Stimulated activated CD4-positive, alpha-beta T cell treated with anti-CD3 and anti-CD28 coated beads, Interleukin-4, amount 100 ng/mL, for 24 hours (primary cell): ENCODE results near the gene CDV3.

Source experiments
- DNase-seq: peaks from one replicate; pipeline ENCODE4 v3.0.0-alpha.2; 2020

Gene CDV3

DNA sequence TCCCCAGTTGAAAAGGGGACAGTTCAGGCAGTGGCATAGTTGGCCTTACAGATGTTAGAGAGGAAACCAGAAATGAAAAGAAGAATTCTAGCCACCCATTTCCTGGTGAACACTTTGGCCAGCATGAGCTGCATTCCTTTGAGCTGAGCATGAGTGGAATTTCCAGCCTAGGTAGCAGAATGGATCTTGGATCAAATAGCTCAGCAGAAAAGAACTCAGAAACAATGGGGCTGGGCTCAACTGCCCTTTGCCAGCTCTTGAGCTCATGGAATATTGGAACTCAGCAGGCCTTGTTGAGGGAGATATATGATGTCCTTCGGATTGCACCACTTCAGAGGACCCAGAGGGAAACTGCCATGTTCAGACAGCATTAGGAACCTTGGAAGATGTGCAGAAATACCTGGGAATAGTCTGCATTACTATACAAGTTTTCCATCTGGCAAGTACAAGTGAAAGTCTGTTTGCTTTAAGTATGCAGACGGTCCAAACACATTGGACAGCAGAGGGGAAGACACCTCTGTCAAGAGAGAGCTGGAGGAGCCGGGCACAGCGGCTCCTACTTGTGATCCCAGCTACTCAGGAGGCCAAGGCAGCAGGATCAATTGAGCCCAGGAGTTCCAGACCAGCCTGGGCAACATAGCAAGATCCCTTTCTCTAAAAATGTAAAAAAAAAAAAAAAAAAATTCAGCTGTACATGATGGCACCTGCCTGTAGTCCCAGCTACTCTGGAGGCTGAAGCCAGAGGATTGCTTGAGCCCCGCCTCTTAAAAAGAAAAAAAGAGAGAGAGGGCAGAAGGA lies 3.1 kb upstream of the CDV3 start:
- no peak for DNase-seq

GRCh38 chr3:133570937-133571320 lies 2.6 kb upstream of the CDV3 start:
- no peak for DNase-seq

GRCh38 chr3:133572158-133573053 lies 1.1 kb upstream of the CDV3 start:
- DNase-seq = peak; percentile 11

GRCh38 chr3:133573054-133573628 lies 345 bp upstream of the CDV3 start:
- DNase-seq = peak; percentile 100

DNA sequence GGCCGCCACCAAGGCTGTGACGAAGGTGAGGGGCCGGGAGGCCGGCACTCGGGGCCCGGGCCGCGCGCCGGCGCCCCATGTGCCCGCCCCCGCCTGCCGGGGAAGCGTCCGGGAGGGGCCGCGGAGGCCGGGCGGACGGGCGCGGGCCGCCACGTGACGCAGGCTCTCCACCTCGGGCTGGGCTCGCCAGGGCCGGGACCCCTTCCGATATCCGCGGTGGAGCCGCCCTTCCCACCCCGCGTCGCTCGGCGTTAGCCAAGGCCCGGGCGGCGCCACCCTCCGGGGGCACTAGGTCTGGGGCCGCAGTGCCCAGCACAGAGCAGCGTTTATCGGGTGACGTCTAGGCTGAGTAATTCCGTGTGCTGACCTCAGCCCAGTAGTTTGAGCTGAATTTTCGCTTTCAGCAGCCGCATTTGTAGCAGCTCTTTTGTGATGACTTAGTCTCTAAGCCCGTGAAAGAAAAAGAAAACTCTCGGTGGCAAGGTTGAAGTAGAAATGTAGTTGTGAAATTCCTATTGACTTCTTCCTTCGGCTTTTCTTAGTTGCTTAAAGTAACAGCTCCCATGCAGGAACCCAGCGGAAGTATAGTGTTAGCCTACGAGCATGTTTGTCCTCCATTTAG lies 885 bp downstream of the CDV3 start:
- peak; percentile 77 for DNase-seq

- DNase-seq = no peak
Measured at GRCh38 chr3:133575086-133575485, 1.6 kb downstream of the CDV3 start.

DNA sequence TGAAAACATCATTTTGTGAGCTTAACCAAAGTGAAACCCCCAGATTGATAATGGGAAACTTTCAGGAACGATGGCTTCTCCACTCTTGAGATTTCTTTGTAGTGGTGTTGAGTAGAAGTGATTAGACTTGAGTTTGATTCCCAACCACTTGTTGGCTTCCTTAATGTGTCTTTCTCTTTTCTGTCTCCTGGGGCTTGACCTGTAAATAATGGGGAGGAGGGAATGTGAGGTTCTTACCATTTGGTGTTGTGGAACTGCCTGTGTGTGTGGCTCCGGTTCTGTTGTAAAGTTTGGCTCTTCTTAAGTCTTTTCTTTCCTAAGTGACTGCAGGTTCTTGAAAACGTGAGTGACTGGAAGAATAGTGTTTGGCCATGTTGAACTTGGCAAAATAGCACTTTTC lies 2.7 kb downstream of the CDV3 start:
- DNase-seq = no peak

GRCh38 chr3:133578548-133579191 lies 5.2 kb downstream of the CDV3 start:
- DNase-seq = peak; percentile 7

GRCh38 chr3:133583396-133583795 lies 9.9 kb downstream of the CDV3 start:
- no peak for DNase-seq

DNA sequence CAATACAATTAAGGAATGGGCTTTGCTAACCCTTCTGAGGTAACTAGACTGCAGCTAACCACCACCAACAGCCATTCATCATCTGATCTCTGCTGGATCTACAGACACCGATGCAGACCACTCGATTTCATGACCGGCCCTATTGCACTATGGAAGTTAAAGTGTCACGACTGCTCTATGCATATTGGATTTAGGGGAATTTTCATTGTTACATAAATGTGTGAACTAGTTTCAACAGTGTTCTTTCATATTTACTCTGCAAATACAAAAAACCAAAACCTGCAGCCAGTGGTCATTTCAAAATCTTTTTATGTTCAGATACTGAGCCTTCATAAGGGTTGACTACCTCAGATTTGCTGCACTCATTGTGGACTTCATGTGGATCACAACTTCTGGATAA lies 14.5 kb downstream of the CDV3 start:
- DNase-seq = no peak

- no peak for DNase-seq
Measured at GRCh38 chr3:133588784-133589465, 15.4 kb downstream of the CDV3 start.

- DNase-seq = no peak
Measured at GRCh38 chr3:133589503-133589902, 16.0 kb downstream of the CDV3 start.

- no peak for DNase-seq
Measured at GRCh38 chr3:133591271-133591742, 17.8 kb downstream of the CDV3 start.

DNA sequence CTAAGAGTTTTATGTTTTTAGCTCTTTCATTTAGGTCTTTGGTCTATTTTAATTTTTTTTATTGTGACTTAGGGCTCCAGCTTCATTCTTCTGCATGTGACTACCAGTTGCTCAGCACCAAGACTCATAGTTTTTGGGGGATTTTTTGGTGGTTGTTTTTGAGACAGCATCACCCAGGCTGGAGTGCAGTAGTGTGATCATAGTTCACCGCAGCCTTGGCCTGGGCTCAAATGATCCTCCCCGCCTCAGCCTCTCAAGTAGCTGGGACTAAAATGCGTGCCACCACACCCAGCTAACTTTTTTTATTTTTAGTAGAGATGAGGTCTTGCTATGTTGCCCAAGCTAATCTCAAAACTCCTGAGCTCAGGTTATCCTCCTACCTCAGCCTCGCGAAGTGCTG lies 19.4 kb downstream of the CDV3 start:
- DNase-seq = no peak

DNA sequence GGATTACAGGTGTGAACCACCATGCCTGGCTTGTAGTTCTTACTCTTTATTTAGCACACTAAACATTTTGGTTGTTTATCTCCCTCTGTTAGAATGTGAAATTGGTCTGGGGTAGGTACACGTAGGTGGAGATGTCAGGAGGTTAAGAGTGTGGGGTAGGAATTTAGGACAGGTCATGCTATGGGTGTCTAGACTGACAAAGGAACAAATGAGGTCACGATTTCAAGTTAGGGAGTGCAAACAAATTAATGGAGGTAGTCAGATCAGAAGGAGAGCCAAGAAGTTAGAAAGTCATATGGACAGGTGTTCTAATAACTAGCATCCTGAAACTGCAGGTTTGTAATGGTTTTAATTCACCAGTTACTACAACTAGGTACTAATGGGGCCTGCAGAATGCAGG lies 19.8 kb downstream of the CDV3 start:
- DNase-seq = no peak

DNA sequence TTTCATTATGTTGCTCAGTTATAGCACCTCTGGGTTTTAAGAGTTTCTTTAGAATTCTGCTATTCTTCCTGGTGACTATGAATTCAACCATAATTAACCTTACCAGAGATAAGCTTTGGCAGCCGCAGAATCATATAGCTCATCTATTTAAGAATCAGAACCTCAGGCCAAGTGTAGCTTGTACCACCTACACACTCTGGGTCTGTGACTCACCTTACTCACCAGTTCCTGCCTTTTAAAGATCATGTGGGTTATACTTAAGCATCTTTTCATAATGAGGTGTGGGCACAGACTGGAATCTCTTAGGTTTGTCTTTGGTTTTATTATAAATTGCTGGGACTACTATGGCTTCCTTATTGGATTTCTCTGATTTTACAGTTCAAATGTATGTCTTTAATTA lies 21.9 kb downstream of the CDV3 start:
- DNase-seq = peak; percentile 60

DNA sequence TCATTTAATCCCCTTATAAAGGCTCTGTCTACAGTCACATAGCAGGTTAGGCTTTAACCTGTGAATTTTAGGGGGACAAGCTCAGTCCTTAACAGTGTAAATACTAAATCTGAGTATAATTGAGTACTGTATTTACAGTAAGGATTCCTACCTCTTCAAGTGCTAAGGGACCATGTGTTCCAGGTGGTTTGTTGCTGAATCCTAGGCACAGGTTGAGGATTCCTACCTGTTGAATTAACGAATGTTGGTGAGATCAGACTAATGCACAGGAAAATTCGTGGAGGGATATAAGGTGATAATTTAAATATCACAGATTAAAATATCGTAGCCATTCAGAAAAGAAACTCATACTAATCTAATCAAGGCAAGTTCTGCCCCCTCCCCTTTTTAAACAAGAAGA lies 24.9 kb downstream of the CDV3 start:
- no peak for DNase-seq

- no peak for DNase-seq
Measured at GRCh38 chr3:133599280-133599679, 25.8 kb downstream of the CDV3 start.

DNA sequence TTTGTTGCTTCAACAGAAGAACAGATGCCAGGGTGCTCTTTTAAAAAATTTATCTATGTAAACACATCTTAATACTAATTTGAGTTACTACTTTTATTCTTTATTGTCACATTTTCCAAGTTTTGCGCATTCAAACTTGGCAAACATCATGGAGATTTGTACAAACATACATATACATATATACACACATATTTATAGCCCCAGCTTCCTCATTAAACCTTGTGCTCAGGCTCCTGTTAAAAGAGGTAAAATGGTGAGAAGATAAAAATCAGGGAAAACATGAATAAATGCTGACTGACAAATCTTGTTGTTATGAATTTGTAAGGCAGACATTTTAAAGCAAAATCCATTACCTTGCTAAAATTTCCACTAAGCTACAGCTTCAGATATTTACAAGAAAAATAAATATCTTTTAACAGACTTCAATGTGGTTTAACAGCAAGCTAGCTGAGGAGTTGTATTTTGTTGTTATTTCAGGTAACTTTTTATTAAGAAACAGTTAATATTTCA lies 27.1 kb downstream of the CDV3 start:
- no peak for DNase-seq

DNA sequence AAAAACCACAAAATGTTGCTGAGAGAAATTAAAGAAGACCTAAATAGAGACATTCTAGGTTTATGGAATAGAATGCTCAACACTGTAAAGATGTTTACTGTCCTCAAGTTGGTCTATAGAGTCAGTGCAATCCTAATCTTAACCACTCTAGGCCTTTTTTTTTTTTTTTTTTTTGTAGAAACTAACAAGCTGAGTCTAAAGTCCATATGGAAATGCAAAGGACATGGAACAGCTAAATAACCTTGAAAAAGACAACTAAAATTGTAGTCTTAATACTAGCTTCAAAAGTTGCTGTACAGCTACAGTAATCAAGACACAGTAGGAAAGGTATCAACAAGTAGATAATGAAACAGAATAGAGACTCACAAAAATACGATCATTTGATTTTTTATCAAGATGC lies 32.9 kb downstream of the CDV3 start:
- no peak for DNase-seq

GRCh38 chr3:133606902-133607301 lies 33.4 kb downstream of the CDV3 start:
- DNase-seq = no peak

DNA sequence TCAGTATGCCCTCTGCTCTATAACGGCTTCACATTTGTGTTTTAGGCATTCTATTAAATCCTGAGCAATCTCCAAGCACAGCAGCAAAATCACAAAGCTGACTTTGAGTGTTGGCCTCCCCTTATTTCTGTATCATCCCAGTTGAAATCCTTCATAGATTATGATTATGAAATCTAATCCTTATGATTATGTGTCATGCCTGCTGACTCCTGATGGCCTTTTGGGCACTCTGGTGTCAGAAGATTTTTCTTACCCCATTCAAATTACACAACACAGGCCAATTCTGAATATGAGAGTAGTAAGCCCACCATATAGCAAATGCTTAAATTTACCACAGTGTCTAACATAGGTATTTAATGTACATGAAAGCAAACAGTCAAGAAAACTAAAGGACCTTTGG lies 34.3 kb downstream of the CDV3 start:
- DNase-seq = no peak
